Measurements from ENCODE around the gene NDUFAF2.
"Not testable (repeated sequence)": the region's sequence is repeated elsewhere in the genome, so short reads cannot be mapped to it uniquely, and the experiment has no call there.

DNA sequence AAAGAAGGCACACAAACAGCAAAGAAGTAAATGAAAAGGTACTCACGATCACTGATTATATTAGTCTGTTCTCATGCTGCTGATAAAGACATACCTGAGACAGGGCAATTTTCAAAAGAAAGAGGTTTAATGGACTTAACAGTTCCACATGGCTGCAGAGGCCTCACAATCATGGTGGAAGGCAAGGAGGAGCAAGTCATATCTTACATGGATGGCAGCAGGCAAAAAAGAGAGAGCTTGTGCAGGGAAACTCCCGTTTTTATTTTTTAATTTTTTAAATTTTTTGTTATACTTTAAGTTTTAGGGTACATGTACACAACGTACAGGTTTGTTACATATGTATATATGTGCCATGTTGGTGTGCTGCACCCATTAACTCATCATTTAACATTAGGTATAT lies 37.1 kb downstream of the NDUFAF2 start:
- not testable (repeated sequence) for TF ChIP-seq ZNF24 (tag by site-specific recombination; IDR thresholded peaks at IDR 0.05); ZNF350 (tag by site-specific recombination; IDR thresholded peaks at IDR 0.05); TCF7L2 (IDR thresholded peaks at IDR 0.05; ENCODE audit: borderline replicate concordance, low read depth, low read length); ZNF23 (tag by site-specific recombination; IDR thresholded peaks at IDR 0.05; ENCODE audit: borderline replicate concordance); ZNF416 (tag by site-specific recombination; IDR thresholded peaks at IDR 0.05)
- TF ChIP-seq, protein P1, sequence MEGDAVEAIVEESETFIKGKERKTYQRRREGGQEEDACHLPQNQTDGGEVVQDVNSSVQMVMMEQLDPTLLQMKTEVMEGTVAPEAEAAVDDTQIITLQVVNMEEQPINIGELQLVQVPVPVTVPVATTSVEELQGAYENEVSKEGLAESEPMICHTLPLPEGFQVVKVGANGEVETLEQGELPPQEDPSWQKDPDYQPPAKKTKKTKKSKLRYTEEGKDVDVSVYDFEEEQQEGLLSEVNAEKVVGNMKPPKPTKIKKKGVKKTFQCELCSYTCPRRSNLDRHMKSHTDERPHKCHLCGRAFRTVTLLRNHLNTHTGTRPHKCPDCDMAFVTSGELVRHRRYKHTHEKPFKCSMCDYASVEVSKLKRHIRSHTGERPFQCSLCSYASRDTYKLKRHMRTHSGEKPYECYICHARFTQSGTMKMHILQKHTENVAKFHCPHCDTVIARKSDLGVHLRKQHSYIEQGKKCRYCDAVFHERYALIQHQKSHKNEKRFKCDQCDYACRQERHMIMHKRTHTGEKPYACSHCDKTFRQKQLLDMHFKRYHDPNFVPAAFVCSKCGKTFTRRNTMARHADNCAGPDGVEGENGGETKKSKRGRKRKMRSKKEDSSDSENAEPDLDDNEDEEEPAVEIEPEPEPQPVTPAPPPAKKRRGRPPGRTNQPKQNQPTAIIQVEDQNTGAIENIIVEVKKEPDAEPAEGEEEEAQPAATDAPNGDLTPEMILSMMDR (tag by site-specific recombination; IDR thresholded peaks at IDR 0.05): not testable (repeated sequence)
- TF ChIP-seq, protein P2, sequence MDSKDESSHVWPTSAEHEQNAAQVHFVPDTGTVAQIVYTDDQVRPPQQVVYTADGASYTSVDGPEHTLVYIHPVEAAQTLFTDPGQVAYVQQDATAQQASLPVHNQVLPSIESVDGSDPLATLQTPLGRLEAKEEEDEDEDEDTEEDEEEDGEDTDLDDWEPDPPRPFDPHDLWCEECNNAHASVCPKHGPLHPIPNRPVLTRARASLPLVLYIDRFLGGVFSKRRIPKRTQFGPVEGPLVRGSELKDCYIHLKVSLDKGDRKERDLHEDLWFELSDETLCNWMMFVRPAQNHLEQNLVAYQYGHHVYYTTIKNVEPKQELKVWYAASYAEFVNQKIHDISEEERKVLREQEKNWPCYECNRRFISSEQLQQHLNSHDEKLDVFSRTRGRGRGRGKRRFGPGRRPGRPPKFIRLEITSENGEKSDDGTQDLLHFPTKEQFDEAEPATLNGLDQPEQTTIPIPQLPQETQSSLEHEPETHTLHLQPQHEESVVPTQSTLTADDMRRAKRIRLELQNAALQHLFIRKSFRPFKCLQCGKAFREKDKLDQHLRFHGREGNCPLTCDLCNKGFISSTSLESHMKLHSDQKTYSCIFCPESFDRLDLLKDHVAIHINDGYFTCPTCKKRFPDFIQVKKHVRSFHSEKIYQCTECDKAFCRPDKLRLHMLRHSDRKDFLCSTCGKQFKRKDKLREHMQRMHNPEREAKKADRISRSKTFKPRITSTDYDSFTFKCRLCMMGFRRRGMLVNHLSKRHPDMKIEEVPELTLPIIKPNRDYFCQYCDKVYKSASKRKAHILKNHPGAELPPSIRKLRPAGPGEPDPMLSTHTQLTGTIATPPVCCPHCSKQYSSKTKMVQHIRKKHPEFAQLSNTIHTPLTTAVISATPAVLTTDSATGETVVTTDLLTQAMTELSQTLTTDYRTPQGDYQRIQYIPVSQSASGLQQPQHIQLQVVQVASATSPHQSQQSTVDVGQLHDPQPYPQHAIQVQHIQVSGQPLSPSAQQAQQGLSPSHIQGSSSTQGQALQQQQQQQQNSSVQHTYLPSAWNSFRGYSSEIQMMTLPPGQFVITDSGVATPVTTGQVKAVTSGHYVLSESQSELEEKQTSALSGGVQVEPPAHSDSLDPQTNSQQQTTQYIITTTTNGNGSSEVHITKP (tag by site-specific recombination; IDR thresholded peaks at IDR 0.05): not testable (repeated sequence)
- TF ChIP-seq, protein P3, sequence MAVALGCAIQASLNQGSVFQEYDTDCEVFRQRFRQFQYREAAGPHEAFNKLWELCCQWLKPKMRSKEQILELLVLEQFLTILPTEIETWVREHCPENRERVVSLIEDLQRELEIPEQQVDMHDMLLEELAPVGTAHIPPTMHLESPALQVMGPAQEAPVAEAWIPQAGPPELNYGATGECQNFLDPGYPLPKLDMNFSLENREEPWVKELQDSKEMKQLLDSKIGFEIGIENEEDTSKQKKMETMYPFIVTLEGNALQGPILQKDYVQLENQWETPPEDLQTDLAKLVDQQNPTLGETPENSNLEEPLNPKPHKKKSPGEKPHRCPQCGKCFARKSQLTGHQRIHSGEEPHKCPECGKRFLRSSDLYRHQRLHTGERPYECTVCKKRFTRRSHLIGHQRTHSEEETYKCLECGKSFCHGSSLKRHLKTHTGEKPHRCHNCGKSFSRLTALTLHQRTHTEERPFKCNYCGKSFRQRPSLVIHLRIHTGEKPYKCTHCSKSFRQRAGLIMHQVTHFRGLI (tag by site-specific recombination; IDR thresholded peaks at IDR 0.05): not testable (repeated sequence)

All from HEK293 (cell line).